NCI-H1694 (cell line): ENCODE data around the gene RBBP8NL.
"Not testable (repeated sequence)": the region's sequence is repeated elsewhere in the genome, so short reads cannot be mapped to it uniquely, and the experiment has no call there.

Experiments
- DNase-seq: peaks from one replicate; lab custom pipeline; 2025; lab: John Stamatoyannopoulos, UW

The RBBP8NL gene

GRCh38 chr20:62374331-62375152 is 52.8 kb downstream of the RBBP8NL start:
- no peak for DNase-seq

- not testable (repeated sequence) for DNase-seq
These were observed 53.6 kb downstream of the RBBP8NL start for GRCh38 chr20:62373631-62374179.

GRCh38 chr20:62372042-62372993 is 55.0 kb downstream of the RBBP8NL start:
- DNase-seq, result no peak

GRCh38 chr20:62371588-62372041 is 55.7 kb downstream of the RBBP8NL start:
- no peak for DNase-seq

- DNase-seq, result no peak
These were observed 56.3 kb downstream of the RBBP8NL start for GRCh38 chr20:62370807-62371587.

- DNase-seq, result no peak
These were observed 57.1 kb downstream of the RBBP8NL start for GRCh38 chr20:62370115-62370806.

GRCh38 chr20:62369815-62370114 is 57.6 kb downstream of the RBBP8NL start:
- no peak for DNase-seq

GRCh38 chr20:62368976-62369814 is 58.1 kb downstream of the RBBP8NL start:
- no peak for DNase-seq

GRCh38 chr20:62368392-62368975 is 58.9 kb downstream of the RBBP8NL start:
- no peak for DNase-seq

GRCh38 chr20:62367633-62368391 is 59.5 kb downstream of the RBBP8NL start:
- DNase-seq, result no peak

GRCh38 chr20:62367136-62367632 is 60.2 kb downstream of the RBBP8NL start, which contains the start of gene LAMA5:
TSS of gene LAMA5 (minus strand) at chr20:62367312. CDS start at chr20:62367245, 67 bp downstream.
- no peak for DNase-seq

- no peak for DNase-seq
These were observed 60.8 kb downstream of the RBBP8NL start for GRCh38 chr20:62366370-62367135.

- DNase-seq, result no peak
These were observed 61.4 kb downstream of the RBBP8NL start for GRCh38 chr20:62365814-62366369.

GRCh38 chr20:62364911-62365736 is 62.2 kb downstream of the RBBP8NL start:
- DNase-seq, result no peak

GRCh38 chr20:62363920-62364851 is 63.2 kb downstream of the RBBP8NL start:
- DNase-seq, result no peak
